ENCODE results near the gene HRAS. TPM values are rescaled to one million over a fixed set of nuclear protein-coding genes. Genes with fewer than 3 reads are reported as not detected.

Gene HRAS
- total and polyA plus RNA-seq, 4 experiments from 2014 or later = 12.9 to 42.5 (median 32.6) TPM

GRCh38 chr11:507727-508515, 27.5 kb downstream of the HRAS start:
- ChIA-PET CTCF (ENCODE audit: partially characterized antibody) (interaction anchor here (3.5 kb wide), 1 partner anchor 11 kb away, joined by 23 read pairs; no protein-coding TSS in a partner anchor), POLR2A (ENCODE audit: partially characterized antibody) (interaction anchor here (1.8 to 3.4 kb wide), 6 partner anchors 10 to 301 kb away, joined by 5 to 47 read pairs (median 18); partner anchors contain the start of genes BET1L, HRAS, LRRC56 and RIC8A)
- Histone ChIP-seq H3K9me3 (ENCODE audit: control insufficient read depth in 1 of 2, low read length in 2 of 2) (no peaks in the 10 kb centered on the region), H3K27ac (ENCODE audit: low read depth, low read length) (peak overlapping the region; percentile 100), H3K4me3 (ENCODE audit: low read length in 2 of 2) (peak overlapping the region in 1 of 2 donors; percentile 59), H3K27me3 (ENCODE audit: insufficient read depth, low read length) (no peaks in the 10 kb centered on the region), H3K36me3 (ENCODE audit: insufficient read depth, low read length) (peaks cover 3% of the 10 kb centered on the region), H3K4me1 (ENCODE audit: insufficient read depth, low read length) (peaks cover 35% of the 10 kb centered on the region)
- intact Hi-C loops (cut with micrococcal nuclease) = loop anchor here (1.0 to 2.0 kb wide), 6 partner anchors 10 to 241 kb away; partner anchors contain the start of genes DEAF1, PHRF1, SIGIRR and TMEM80
- Mint-ChIP-seq H3K36me3 (peaks cover 9 to 23% of the 10 kb centered on the region in 2 donors), H3K27ac (peak overlapping the region in 6 of 7 donors; percentile 18 to 83 (median 58)), H3K27me3 (no peaks in the 10 kb centered on the region), H3K4me3 (peak overlapping the region; percentile 61 to 97 (median 68)), H3K9me3 (no peaks in the 10 kb centered on the region), H3K4me1 (peaks cover 5 to 42% (median 25%) of the 10 kb centered on the region in 4 donors)
- no peak for DNase-seq

- intact Hi-C loops (cut with micrococcal nuclease) = loop anchor here (1.0 to 2.0 kb wide), 10 partner anchors 11 to 300 kb away; partner anchors contain the start of genes BET1L, DEAF1, HRAS and PHRF1
- Histone ChIP-seq H3K4me1 (ENCODE audit: insufficient read depth, low read length) (peaks cover 35% of the 10 kb centered on the region), H3K27ac (ENCODE audit: low read depth, low read length) (peak within 1 kb of the TSS; percentile 100), H3K27me3 (ENCODE audit: insufficient read depth, low read length) (no peaks in the 10 kb centered on the region), H3K4me3 (ENCODE audit: low read length in 2 of 2) (peak within 1 kb of the TSS; percentile 91 to 99), H3K9me3 (ENCODE audit: control insufficient read depth in 1 of 2, low read length in 2 of 2) (no peaks in the 10 kb centered on the region), H3K36me3 (ENCODE audit: insufficient read depth, low read length) (peaks cover 3% of the 10 kb centered on the region)
- ChIA-PET POLR2A (ENCODE audit: partially characterized antibody) (interaction anchor here (0.8 to 3.4 kb wide), 36 partner anchors 9 to 336 kb away, joined by 3 to 47 read pairs (median 5); partner anchors contain the start of genes BET1L, DEAF1, HRAS and LRRC56), CTCF (ENCODE audit: partially characterized antibody) (interaction anchor here (1.2 to 2.5 kb wide), 3 partner anchors 11 to 59 kb away, joined by 4 to 14 read pairs (median 5); partner anchors contain the start of gene PTDSS2)
- peaks cover 9 to 20% of the 10 kb centered on the region in 2 donors for H3K36me3 Mint-ChIP-seq
- no peaks in the 10 kb centered on the region for H3K27me3 Mint-ChIP-seq
- no peaks in the 10 kb centered on the region for H3K9me3 Mint-ChIP-seq
- peak within 1 kb of the TSS; percentile 100 for H3K27ac Mint-ChIP-seq
- peaks cover 5 to 42% (median 25%) of the 10 kb centered on the region in 4 donors for H3K4me1 Mint-ChIP-seq
- peak within 1 kb of the TSS; percentile 95 to 100 (median 98) for H3K4me3 Mint-ChIP-seq
- DNase-seq = peak; percentile 96 to 98 (median 97)
Measured at GRCh38 chr11:506995-507726, 28.2 kb downstream of the HRAS start, which contains the start of gene RNH1. RNH1 (minus strand) TSS chr11:507242; CDS start chr11:502162, 5,080 bp downstream.

- peaks cover 35% of the 10 kb centered on the region for H3K4me1 ChIP-seq (ENCODE audit: insufficient read depth, low read length)
- DNase-seq = peak; percentile 94 to 98 (median 97)
- Mint-ChIP-seq H3K36me3 (peaks cover 6 to 18% of the 10 kb centered on the region in 2 donors), H3K27me3 (no peaks in the 10 kb centered on the region), H3K9me3 (no peaks in the 10 kb centered on the region), H3K4me1 (peaks cover 6 to 42% (median 25%) of the 10 kb centered on the region in 4 donors), H3K4me3 (peak overlapping the region; percentile 95 to 100 (median 98)), H3K27ac (peak overlapping the region; percentile 100)
- intact Hi-C loops (cut with micrococcal nuclease) = loop anchor here (1.0 to 2.0 kb wide), 8 partner anchors 29 to 299 kb away; partner anchors contain the start of genes BET1L, DEAF1, HRAS and PSMD13
- peak overlapping the region; percentile 100 for H3K27ac ChIP-seq (ENCODE audit: low read depth, low read length)
- POLR2A ChIA-PET (ENCODE audit: partially characterized antibody) = interaction anchor here (0.8 to 3.4 kb wide), 36 partner anchors 8 to 336 kb away, joined by 3 to 47 read pairs (median 4); partner anchors contain the start of genes BET1L, DEAF1, HRAS and LRRC56
- H3K9me3 ChIP-seq (ENCODE audit: control insufficient read depth in 1 of 2, low read length in 2 of 2) = no peaks in the 10 kb centered on the region
- H3K27me3 ChIP-seq (ENCODE audit: insufficient read depth, low read length) = no peaks in the 10 kb centered on the region
- H3K36me3 ChIP-seq (ENCODE audit: insufficient read depth, low read length) = peaks cover 9% of the 10 kb centered on the region
- CTCF ChIA-PET (ENCODE audit: partially characterized antibody) = interaction anchor here (0.8 to 2.5 kb wide), 4 partner anchors 12 to 59 kb away, joined by 3 to 14 read pairs (median 4); partner anchors contain the start of gene PTDSS2
- peak overlapping the region; percentile 91 to 99 for H3K4me3 ChIP-seq (ENCODE audit: low read length in 2 of 2)
Measured at GRCh38 chr11:506238-506994, 29.0 kb downstream of the HRAS start.

GRCh38 chr11:504994-505344, 30.4 kb downstream of the HRAS start:
- Histone ChIP-seq H3K27me3 (ENCODE audit: insufficient read depth, low read length) (no peaks in the 10 kb centered on the region), H3K36me3 (ENCODE audit: insufficient read depth, low read length) (peaks cover 24% of the 10 kb centered on the region), H3K4me3 (ENCODE audit: low read length in 2 of 2) (no peak overlapping the region), H3K4me1 (ENCODE audit: insufficient read depth, low read length) (peaks cover 35% of the 10 kb centered on the region), H3K9me3 (ENCODE audit: control insufficient read depth in 1 of 2, low read length in 2 of 2) (no peaks in the 10 kb centered on the region), H3K27ac (ENCODE audit: low read depth, low read length) (peak overlapping the region; percentile 100)
- ChIA-PET CTCF (ENCODE audit: partially characterized antibody) (interaction anchor here (0.6 to 2.5 kb wide), 3 partner anchors 14 to 245 kb away, joined by 4 to 14 read pairs (median 5); partner anchors contain the start of gene PTDSS2), POLR2A (ENCODE audit: partially characterized antibody) (interaction anchor here (0.6 to 3.4 kb wide), 3 partner anchors 30 to 150 kb away, joined by 3 to 47 read pairs (median 4); partner anchors contain the start of genes HRAS, LRRC56 and PHRF1)
- Mint-ChIP-seq H3K4me1 (peaks cover 6 to 42% (median 25%) of the 10 kb centered on the region in 4 donors), H3K4me3 (peak overlapping the region in 7 of 8 donors; percentile 47 to 100 (median 59)), H3K27ac (peak overlapping the region; percentile 75 to 100 (median 100)), H3K9me3 (no peaks in the 10 kb centered on the region), H3K36me3 (peaks cover 8 to 20% of the 10 kb centered on the region in 2 donors), H3K27me3 (no peaks in the 10 kb centered on the region)
- intact Hi-C loops (cut with micrococcal nuclease) = no loop called here
- no peak for DNase-seq

GRCh38 chr11:504053-504993, 31.1 kb downstream of the HRAS start:
- Histone ChIP-seq H3K36me3 (ENCODE audit: insufficient read depth, low read length) (peaks cover 30% of the 10 kb centered on the region), H3K27ac (ENCODE audit: low read depth, low read length) (peak overlapping the region; percentile 100), H3K9me3 (ENCODE audit: control insufficient read depth in 1 of 2, low read length in 2 of 2) (no peaks in the 10 kb centered on the region), H3K4me1 (ENCODE audit: insufficient read depth, low read length) (peaks cover 35% of the 10 kb centered on the region), H3K27me3 (ENCODE audit: insufficient read depth, low read length) (no peaks in the 10 kb centered on the region), H3K4me3 (ENCODE audit: low read length in 2 of 2) (no peak overlapping the region)
- H3K4me1 Mint-ChIP-seq = peaks cover 6 to 42% (median 25%) of the 10 kb centered on the region in 4 donors
- no peaks in the 10 kb centered on the region for H3K9me3 Mint-ChIP-seq
- ChIA-PET POLR2A (ENCODE audit: partially characterized antibody) (interaction anchor here (0.6 to 2.0 kb wide), 4 partner anchors 72 to 191 kb away, joined by 3 to 4 read pairs (median 3); partner anchors contain the start of genes PHRF1, SIGIRR and TMEM80), CTCF (ENCODE audit: partially characterized antibody) (interaction anchor here (1.4 kb wide), 1 partner anchor 15 kb away, joined by 4 read pairs; no protein-coding TSS in a partner anchor)
- intact Hi-C loops (cut with micrococcal nuclease) = no loop called here
- H3K27me3 Mint-ChIP-seq = no peaks in the 10 kb centered on the region
- peaks cover 4 to 19% of the 10 kb centered on the region in 2 donors for H3K36me3 Mint-ChIP-seq
- peak in 1 of 5 donors; percentile 18 for DNase-seq
- H3K4me3 Mint-ChIP-seq = peak overlapping the region in 7 of 8 donors; percentile 41 to 98 (median 55)
- peak overlapping the region; percentile 6 to 100 (median 100) for H3K27ac Mint-ChIP-seq

All from CD4-positive, alpha-beta memory T cell (primary cell).